Measurements from ENCODE around the gene DONSON.

DONSON gene

GRCh38 chr21:33552093-33552998 is 36.1 kb downstream of the DONSON start:
- Mint-ChIP-seq H3K9me3 (no peaks in the 10 kb centered on the region), H3K27me3 (no peaks in the 10 kb centered on the region), H3K36me3 (peaks cover 29% of the 10 kb centered on the region), H3K27ac (no peak overlapping the region), H3K4me1 (peaks cover 61% of the 10 kb centered on the region), H3K4me3 (no peak overlapping the region)

DNA sequence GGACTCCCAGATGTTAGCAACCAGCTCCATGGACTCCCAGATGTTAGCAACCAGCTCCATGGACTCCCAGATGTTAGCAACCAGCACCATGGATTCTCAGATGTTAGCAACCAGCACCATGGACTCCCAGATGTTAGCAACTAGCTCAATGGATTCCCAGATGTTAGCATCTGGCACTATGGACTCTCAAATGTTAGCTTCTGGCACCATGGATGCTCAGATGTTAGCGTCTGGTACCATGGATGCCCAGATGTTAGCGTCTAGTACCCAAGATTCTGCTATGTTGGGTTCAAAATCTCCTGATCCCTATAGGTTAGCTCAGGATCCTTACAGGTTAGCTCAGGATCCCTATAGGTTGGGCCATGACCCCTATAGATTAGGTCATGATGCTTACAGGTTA is 36.8 kb downstream of the DONSON start:
- Mint-ChIP-seq H3K27ac (no peak overlapping the region), H3K27me3 (no peaks in the 10 kb centered on the region), H3K9me3 (no peaks in the 10 kb centered on the region), H3K36me3 (peaks cover 27% of the 10 kb centered on the region), H3K4me1 (peaks cover 60% of the 10 kb centered on the region), H3K4me3 (no peak overlapping the region)

DNA sequence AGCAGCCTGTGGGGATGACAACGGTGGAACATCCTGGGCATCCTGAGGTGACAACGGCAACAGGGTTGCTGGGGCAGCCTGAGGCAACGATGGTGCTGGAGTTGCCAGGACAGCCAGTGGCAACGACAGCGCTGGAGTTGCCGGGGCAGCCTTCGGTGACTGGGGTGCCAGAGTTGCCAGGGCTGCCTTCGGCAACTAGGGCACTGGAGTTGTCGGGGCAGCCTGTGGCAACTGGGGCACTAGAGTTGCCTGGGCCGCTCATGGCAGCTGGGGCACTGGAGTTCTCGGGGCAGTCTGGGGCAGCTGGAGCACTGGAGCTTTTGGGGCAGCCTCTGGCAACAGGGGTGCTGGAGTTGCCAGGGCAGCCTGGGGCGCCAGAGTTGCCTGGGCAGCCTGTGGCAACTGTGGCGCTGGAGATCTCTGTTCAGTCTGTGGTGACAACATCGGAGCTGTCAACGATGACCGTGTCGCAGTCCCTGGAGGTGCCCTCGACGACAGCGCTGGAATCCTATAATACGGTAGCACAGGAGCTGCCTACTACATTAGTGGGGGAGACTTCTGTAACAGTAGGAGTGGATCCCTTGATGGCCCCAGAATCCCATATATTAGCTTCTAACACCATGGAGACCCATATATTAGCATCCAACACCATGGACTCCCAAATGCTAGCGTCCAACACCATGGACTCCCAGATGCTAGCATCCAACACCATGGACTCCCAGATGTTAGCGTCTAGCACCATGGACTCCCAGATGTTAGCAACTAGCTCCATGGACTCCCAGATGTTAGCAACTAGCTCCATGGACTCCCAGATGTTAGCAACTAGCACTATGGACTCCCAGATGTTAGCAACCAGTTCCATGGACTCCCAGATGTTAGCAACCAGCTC is 37.5 kb downstream of the DONSON start:
- Mint-ChIP-seq H3K27ac (no peak overlapping the region), H3K9me3 (no peaks in the 10 kb centered on the region), H3K27me3 (no peaks in the 10 kb centered on the region), H3K4me1 (peaks cover 56% of the 10 kb centered on the region), H3K4me3 (no peak overlapping the region), H3K36me3 (peaks cover 22% of the 10 kb centered on the region)

DNA sequence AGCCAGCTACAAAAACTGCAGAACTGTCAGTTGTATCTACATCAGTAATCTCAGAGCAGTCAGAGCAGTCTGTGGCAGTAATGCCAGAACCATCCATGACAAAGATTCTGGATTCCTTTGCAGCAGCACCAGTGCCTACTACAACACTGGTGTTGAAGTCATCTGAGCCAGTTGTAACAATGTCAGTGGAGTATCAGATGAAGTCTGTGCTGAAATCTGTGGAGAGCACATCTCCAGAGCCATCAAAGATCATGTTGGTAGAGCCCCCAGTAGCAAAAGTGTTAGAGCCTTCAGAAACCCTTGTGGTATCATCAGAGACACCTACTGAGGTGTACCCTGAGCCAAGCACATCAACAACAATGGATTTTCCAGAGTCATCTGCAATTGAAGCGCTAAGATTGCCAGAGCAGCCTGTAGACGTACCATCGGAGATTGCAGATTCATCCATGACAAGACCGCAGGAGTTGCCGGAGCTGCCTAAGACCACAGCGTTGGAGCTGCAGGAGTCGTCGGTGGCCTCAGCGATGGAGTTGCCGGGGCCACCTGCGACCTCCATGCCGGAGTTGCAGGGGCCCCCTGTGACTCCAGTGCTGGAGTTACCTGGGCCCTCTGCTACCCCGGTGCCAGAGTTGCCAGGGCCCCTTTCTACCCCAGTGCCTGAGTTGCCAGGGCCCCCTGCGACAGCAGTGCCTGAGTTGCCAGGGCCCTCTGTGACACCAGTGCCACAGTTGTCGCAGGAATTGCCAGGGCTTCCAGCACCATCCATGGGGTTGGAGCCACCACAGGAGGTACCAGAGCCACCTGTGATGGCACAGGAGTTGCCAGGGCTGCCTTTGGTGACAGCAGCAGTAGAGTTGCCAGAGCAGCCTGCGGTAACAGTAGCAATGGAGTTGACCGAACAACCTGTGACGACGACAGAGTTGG is 38.4 kb downstream of the DONSON start:
- H3K9me3 Mint-ChIP-seq = no peaks in the 10 kb centered on the region
- no peak overlapping the region for H3K27ac Mint-ChIP-seq
- H3K4me3 Mint-ChIP-seq = no peak overlapping the region
- no peaks in the 10 kb centered on the region for H3K27me3 Mint-ChIP-seq
- H3K36me3 Mint-ChIP-seq = peaks cover 16% of the 10 kb centered on the region
- H3K4me1 Mint-ChIP-seq = peaks cover 53% of the 10 kb centered on the region

- H3K27me3 Mint-ChIP-seq = no peaks in the 10 kb centered on the region
- H3K4me3 Mint-ChIP-seq = peak overlapping the region; percentile 97
- H3K36me3 Mint-ChIP-seq = peaks cover 10% of the 10 kb centered on the region
- no peaks in the 10 kb centered on the region for H3K9me3 Mint-ChIP-seq
- no peak overlapping the region for H3K27ac Mint-ChIP-seq
- H3K4me1 Mint-ChIP-seq = peaks cover 36% of the 10 kb centered on the region
Observed at GRCh38 chr21:33546086-33546485, 42.4 kb downstream of the DONSON start.

DNA sequence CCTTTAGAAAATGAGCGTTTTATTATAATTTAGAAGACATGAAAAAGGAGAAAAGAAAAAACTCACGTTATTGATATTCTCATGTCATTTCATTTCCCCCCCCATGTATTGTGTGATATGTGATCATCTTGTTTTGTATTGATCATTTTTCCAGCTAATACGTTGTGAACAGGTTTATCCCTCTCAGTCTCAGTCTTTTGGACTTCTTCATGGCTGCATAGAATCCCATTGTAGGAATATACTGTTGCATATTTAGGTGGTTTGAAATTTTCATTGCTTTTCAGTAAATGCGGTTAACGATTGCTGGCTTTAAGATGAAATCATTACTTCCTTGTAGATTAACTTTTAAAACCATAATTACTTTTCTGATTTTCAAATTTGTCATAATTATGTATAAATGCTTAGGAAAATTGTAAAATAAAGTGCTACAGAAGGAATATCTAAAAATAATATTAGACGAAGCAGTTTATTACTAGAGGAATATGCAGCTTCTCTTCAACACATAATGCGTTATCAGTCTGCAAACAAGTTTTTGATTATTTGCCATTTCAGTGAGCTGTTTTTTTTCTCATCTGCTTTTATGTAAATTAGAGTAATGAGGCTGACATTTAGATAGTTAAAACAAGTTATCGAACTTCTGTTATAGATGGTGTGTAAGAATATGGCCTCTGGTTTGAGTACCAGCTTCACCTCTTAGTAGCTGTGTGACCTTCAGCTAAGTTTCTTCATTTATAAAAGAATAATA is 43.9 kb downstream of the DONSON start:
- Mint-ChIP-seq H3K27me3 (no peaks in the 10 kb centered on the region), H3K27ac (peak overlapping the region; percentile 100), H3K4me1 (peaks cover 43% of the 10 kb centered on the region), H3K4me3 (peak overlapping the region; percentile 97), H3K9me3 (no peaks in the 10 kb centered on the region), H3K36me3 (peaks cover 13% of the 10 kb centered on the region)

DNA sequence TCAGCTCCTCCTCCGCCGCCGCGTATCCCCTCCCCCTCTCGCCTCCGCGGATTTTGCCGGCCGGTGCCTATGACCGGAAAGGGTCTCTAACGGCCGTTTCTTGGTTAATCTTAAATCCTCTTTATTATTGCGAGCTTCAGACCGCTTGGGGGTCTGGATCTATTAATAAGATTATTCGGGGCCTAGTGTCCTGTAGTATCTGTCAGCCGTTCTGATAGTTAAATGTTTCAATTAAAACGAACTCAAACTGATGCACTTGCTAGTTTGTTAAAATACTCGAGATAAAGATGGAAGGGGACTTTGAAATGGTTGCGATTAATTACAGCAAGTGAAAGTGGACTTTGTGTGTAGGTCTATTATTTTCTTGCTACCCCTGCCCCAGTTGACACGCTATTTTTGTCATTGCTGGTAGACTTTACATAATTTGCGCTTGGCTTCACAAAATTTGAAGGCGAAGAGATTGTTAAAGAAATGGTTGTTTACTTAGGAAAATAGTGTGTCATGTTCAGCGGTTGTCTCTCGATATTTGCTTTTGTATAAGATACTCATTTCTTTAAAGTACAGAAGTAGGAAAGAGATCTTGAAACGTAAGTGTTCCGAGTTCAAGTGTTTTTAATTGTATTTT is 44.9 kb downstream of the DONSON start:
- Mint-ChIP-seq H3K4me3 (peak overlapping the region; percentile 97), H3K4me1 (peaks cover 36% of the 10 kb centered on the region), H3K27me3 (no peaks in the 10 kb centered on the region), H3K9me3 (no peaks in the 10 kb centered on the region), H3K36me3 (peaks cover 14% of the 10 kb centered on the region), H3K27ac (peak overlapping the region; percentile 100)

- H3K9me3 Mint-ChIP-seq = no peaks in the 10 kb centered on the region
- H3K4me1 Mint-ChIP-seq = peaks cover 30% of the 10 kb centered on the region
- H3K4me3 Mint-ChIP-seq = peak within 1 kb of the TSS; percentile 97
- H3K27ac Mint-ChIP-seq = peak within 1 kb of the TSS; percentile 100
- H3K36me3 Mint-ChIP-seq = peaks cover 14% of the 10 kb centered on the region
- H3K27me3 Mint-ChIP-seq = no peaks in the 10 kb centered on the region
Observed at GRCh38 chr21:33542640-33543504, 45.6 kb downstream of the DONSON start, which contains the start of gene SON. Gene SON (plus strand): TSS chr21:33543038. CDS start chr21:33543093, 55 bp downstream.

DNA sequence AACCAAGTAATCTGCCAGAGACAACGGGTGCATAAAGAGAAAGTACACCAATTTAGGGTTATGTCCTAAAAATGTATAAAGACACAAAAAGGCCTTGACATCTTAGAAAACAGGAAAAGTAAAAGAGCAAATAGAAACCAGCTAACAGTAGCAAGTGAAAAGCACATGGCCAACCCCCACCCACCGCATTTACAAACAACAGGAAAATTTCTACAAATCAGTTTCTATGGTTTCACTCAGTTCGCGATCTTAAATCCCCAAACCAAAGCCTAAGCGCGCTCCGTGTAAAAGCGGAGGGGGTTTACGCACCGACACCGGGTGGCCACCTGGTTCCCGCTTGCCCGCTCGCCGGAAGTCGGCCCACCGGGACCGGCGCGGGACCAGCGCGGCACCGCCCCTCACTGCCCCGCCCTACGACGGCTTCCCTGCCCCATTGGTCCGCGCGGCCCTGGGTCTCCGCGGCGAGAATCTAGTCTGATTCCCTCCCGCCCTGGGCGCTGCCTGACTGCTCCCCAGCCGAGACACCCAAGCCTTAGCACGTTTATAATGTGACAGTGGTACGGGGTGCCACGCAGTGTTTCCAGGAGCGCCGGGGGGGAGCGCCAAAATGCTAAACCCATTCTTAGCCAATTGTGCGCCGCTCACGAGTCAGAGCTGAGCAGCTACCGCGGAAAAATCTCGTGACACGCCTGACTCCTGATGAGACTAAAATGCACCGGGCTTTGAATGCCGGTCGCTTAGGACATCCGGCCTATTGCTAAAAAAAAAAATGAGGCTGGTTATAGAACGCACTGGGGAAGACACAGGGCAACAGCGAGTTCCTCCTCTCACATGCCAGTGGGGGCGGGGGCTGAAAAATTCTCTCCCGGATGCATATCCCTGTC is 46.5 kb downstream of the DONSON start, which contains the start of gene GART:
Gene GART (minus strand): TSS at position 362 of the 884 bp plus-strand sequence. CDS start 2,802 bp downstream, outside the sequence.
- H3K27me3 Mint-ChIP-seq = no peaks in the 10 kb centered on the region
- peak within 1 kb of the TSS; percentile 100 for H3K27ac Mint-ChIP-seq
- peaks cover 21% of the 10 kb centered on the region for H3K36me3 Mint-ChIP-seq
- peak within 1 kb of the TSS; percentile 97 for H3K4me3 Mint-ChIP-seq
- H3K4me1 Mint-ChIP-seq = peaks cover 32% of the 10 kb centered on the region
- H3K9me3 Mint-ChIP-seq = no peaks in the 10 kb centered on the region

DNA sequence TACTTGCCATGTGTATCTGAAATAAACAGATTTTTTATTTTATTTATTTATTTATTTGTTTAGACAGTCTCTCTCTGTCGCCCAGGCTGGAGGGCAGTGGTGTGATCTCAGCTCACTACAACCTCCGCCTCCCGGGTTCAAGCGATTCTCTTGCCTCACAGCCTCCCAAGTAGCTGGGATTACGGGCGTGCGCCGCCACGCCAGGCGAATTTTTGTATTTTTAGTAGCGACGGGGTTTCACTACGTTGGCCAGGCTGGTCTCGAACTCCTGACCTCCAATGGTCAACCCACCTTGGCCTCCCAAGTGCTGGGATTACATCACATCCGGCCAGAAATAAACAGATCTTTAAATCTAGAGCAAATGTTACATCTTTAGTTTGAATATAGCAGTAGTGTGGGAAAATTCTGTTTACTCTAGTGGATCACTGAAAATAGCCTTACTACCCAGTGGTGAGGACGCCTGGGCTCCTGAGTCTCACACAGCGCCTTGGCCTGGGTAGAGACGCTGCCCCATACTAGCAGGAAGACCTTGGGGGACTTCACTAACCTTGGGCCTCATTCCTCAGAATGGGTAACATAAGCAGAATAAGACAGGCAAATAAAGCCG is 47.3 kb downstream of the DONSON start:
- peak overlapping the region; percentile 97 for H3K4me3 Mint-ChIP-seq
- H3K27me3 Mint-ChIP-seq = no peaks in the 10 kb centered on the region
- H3K9me3 Mint-ChIP-seq = no peaks in the 10 kb centered on the region
- H3K27ac Mint-ChIP-seq = peak overlapping the region; percentile 100
- peaks cover 35% of the 10 kb centered on the region for H3K4me1 Mint-ChIP-seq
- peaks cover 21% of the 10 kb centered on the region for H3K36me3 Mint-ChIP-seq

DNA sequence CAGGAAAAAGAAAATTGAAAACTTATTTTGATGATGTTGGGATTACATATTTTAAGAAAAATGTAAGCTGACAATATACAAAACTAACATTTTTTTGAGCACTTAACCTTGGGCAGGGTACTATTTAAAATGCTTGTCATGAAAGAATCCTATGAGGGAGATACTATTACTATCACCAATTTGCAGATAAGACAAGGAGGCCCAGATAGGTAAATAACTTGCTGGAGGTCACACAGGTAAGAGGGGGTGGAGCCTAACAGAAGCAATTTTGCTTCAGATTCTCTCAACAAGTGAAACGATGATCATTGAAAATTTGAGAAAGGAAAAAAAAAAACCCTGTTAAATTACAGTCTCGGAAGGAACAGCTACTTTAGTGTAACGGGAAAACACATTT is 47.8 kb downstream of the DONSON start:
- Mint-ChIP-seq H3K27me3 (no peaks in the 10 kb centered on the region), H3K9me3 (no peaks in the 10 kb centered on the region), H3K36me3 (peaks cover 20% of the 10 kb centered on the region), H3K27ac (peak overlapping the region; percentile 96), H3K4me1 (peaks cover 30% of the 10 kb centered on the region), H3K4me3 (peak overlapping the region; percentile 97)

- no peaks in the 10 kb centered on the region for H3K9me3 Mint-ChIP-seq
- H3K27ac Mint-ChIP-seq = no peak overlapping the region
- H3K4me1 Mint-ChIP-seq = peaks cover 27% of the 10 kb centered on the region
- H3K27me3 Mint-ChIP-seq = no peaks in the 10 kb centered on the region
- peak overlapping the region; percentile 30 for H3K4me3 Mint-ChIP-seq
- peaks cover 20% of the 10 kb centered on the region for H3K36me3 Mint-ChIP-seq
Observed at GRCh38 chr21:33539616-33540015, 48.9 kb downstream of the DONSON start.
